ENCODE results near the gene CARD19. TPM values are rescaled to one million over a fixed set of nuclear protein-coding genes. Genes with fewer than 3 reads are reported as not detected.

Gene CARD19
- total and polyA plus RNA-seq, 2 donors (not counting 1 experiment from before 2014, with no cell fraction given) = 31.9 to 63.4 TPM

- Histone ChIP-seq H3K4me2 (replicated peaks; ENCODE audit: low read depth, low read length, poor library complexity, severe bottlenecking) (no peak overlapping the region), H2AFZ (ENCODE audit: insufficient read depth, low read depth, low read length, poor library complexity, severe bottlenecking) (no peak overlapping the region), H3K27me3 (replicated peaks in 1 of 4; ENCODE audit: control extremely low read depth in 1 of 4, control insufficient read depth in 3 of 4, insufficient read depth in 4 of 4, low read length in 3 of 4) (no peaks in the 10 kb centered on the region), H3K27ac (ENCODE audit: low read length in 2 of 2) (no peak overlapping the region), H3K36me3 (replicated peaks in 1 of 2; ENCODE audit: control extremely low read depth in 1 of 2, control insufficient read depth in 1 of 2, extremely low read depth in 1 of 2, insufficient read depth in 2 of 2, low read length in 1 of 2) (no peaks in the 10 kb centered on the region), H3K4me1 (ENCODE audit: control insufficient read depth in 2 of 2, insufficient read depth in 2 of 2, low read length in 2 of 2) (peaks cover 3 to 13% of the 10 kb centered on the region in 2 donors), H3K79me2 (ENCODE audit: control insufficient read depth, insufficient read depth, low read length) (no peaks in the 10 kb centered on the region), H4K20me1 (ENCODE audit: control insufficient read depth, insufficient read depth, low read length, poor library complexity, severe bottlenecking) (no peaks in the 10 kb centered on the region), H3K4me3 (ENCODE audit: control extremely low read depth in 1 of 5, extremely low read depth in 1 of 5, insufficient read depth in 1 of 5, low read depth in 2 of 5, low read length in 4 of 5) (no peak overlapping the region), H3K9me3 (ENCODE audit: control extremely low read depth in 1 of 3, control insufficient read depth in 2 of 3, insufficient read depth in 1 of 3, low read length in 2 of 3) (no peaks in the 10 kb centered on the region), H3K9ac (ENCODE audit: low read length) (no peak overlapping the region)
- TF ChIP-seq EZH2 (IDR thresholded peaks at IDR 0.05; ENCODE audit: borderline replicate concordance, insufficient read depth, low read depth, low read length, poor library complexity, severe bottlenecking) = no peak
- TF ChIP-seq CTCF (IDR thresholded peaks at IDR 0.05) = no peak
- ChIA-PET CTCF (interaction anchor here (1.1 kb wide), 1 partner anchor 177 kb away, joined by 4 read pairs; no protein-coding TSS in a partner anchor), POLR2A (no interaction called here)
- intact Hi-C loops (cut with micrococcal nuclease) = no loop called here
- no peaks in the 10 kb centered on the region for H3K9me3 Mint-ChIP-seq (ENCODE audit: insufficient read depth)
- DNase-seq (peak; percentile 25), ATAC-seq (ENCODE audit: low read depth) (no peak)
- H3K4me3 Mint-ChIP-seq = no peak overlapping the region
- WGBS (ENCODE audit: insufficient coverage) = 95% methylated on average over 19 of the region's 23 CpGs
- no peaks in the 10 kb centered on the region for H3K27me3 Mint-ChIP-seq
- peaks cover 24% of the 10 kb centered on the region for H3K4me1 Mint-ChIP-seq
- H3K27ac Mint-ChIP-seq = no peak overlapping the region
Measured at GRCh38 chr9:93126151-93126781, 30.2 kb downstream of the CARD19 start.

- Mint-ChIP-seq H3K4me1 (peaks cover 24% of the 10 kb centered on the region), H3K27ac (no peak overlapping the region), H3K4me3 (no peak overlapping the region), H3K27me3 (no peaks in the 10 kb centered on the region), H3K9me3 (ENCODE audit: insufficient read depth) (no peaks in the 10 kb centered on the region)
- ATAC-seq (ENCODE audit: low read depth) (no peak), DNase-seq (no peak)
- Histone ChIP-seq H3K4me3 (ENCODE audit: control extremely low read depth in 1 of 5, extremely low read depth in 1 of 5, insufficient read depth in 1 of 5, low read depth in 2 of 5, low read length in 4 of 5) (no peak overlapping the region), H3K27me3 (replicated peaks in 1 of 4; ENCODE audit: control extremely low read depth in 1 of 4, control insufficient read depth in 3 of 4, insufficient read depth in 4 of 4, low read length in 3 of 4) (no peaks in the 10 kb centered on the region), H3K36me3 (replicated peaks in 1 of 2; ENCODE audit: control extremely low read depth in 1 of 2, control insufficient read depth in 1 of 2, extremely low read depth in 1 of 2, insufficient read depth in 2 of 2, low read length in 1 of 2) (no peaks in the 10 kb centered on the region), H3K27ac (ENCODE audit: low read length in 2 of 2) (no peak overlapping the region), H4K20me1 (ENCODE audit: control insufficient read depth, insufficient read depth, low read length, poor library complexity, severe bottlenecking) (no peaks in the 10 kb centered on the region), H3K79me2 (ENCODE audit: control insufficient read depth, insufficient read depth, low read length) (peaks cover under 1% of the 10 kb centered on the region), H2AFZ (ENCODE audit: insufficient read depth, low read depth, low read length, poor library complexity, severe bottlenecking) (no peak overlapping the region), H3K9ac (ENCODE audit: low read length) (no peak overlapping the region), H3K4me2 (replicated peaks; ENCODE audit: low read depth, low read length, poor library complexity, severe bottlenecking) (peak overlapping the region; percentile 25), H3K9me3 (ENCODE audit: control extremely low read depth in 1 of 3, control insufficient read depth in 2 of 3, insufficient read depth in 1 of 3, low read length in 2 of 3) (no peaks in the 10 kb centered on the region), H3K4me1 (ENCODE audit: control insufficient read depth in 2 of 2, insufficient read depth in 2 of 2, low read length in 2 of 2) (peaks cover 3 to 13% of the 10 kb centered on the region in 2 donors)
- ChIA-PET CTCF (no interaction called here), POLR2A (no interaction called here)
- 73% methylated on average over 18 of the region's 18 CpGs for WGBS (ENCODE audit: insufficient coverage)
- intact Hi-C loops (cut with micrococcal nuclease) = no loop called here
- TF ChIP-seq CTCF (IDR thresholded peaks at IDR 0.05) (no peak), EZH2 (IDR thresholded peaks at IDR 0.05; ENCODE audit: borderline replicate concordance, insufficient read depth, low read depth, low read length, poor library complexity, severe bottlenecking) (no peak)
Measured at GRCh38 chr9:93126825-93127368, 30.9 kb downstream of the CARD19 start.
